AG04450 (cell line): ENCODE results near the gene ZNF385A. TPM values are rescaled to one million over a fixed set of nuclear protein-coding genes. Genes with fewer than 3 reads are reported as not detected.

Experiments
- CTCF ChIA-PET: fragments of 300-600, 350-600 bp; formaldehyde crosslinking; extraction: SDS; loops from one replicate; lab custom pipeline; 2022; ENCODE audit warnings: antibody characterized with exemption, inconsistent platforms; lab: Charles Lee
- POLR2A ChIA-PET: fragments of 350-600 bp; formaldehyde crosslinking; extraction: SDS; loops from one replicate; lab custom pipeline; 2021; ENCODE audit warnings: antibody characterized with exemption, inconsistent platforms; lab: Yijun Ruan, JAX
- DNase-seq: peaks from one replicate; pipeline ENCODE4 v3.0.0-alpha.2; 2011; ENCODE audit warnings: low read depth, low spot score
- H3K27ac ChIP-seq: one replicate; pipeline ENCODE4 v1.5.1; 2012; ENCODE audit warnings: low read depth, low read length, control low read depth
- H3K27me3 ChIP-seq: one replicate; pipeline ENCODE4 v1.6.0; 2012; ENCODE audit warnings: low read length; ENCODE audit not compliant: control insufficient read depth, insufficient read depth
- H3K4me3 ChIP-seq: 2 replicates; pipeline ENCODE4 v1.5.1; 2011; ENCODE audit warnings: mild to moderate bottlenecking, low read depth, low read length, control low read depth
- H3K9me3 ChIP-seq: 2 replicates; pipeline ENCODE4 v1.5.1; 2012; ENCODE audit warnings: low read length; ENCODE audit not compliant: control insufficient read depth, insufficient read depth
- CTCF ChIP-seq: IDR thresholded peaks from 2 replicates; pipeline ENCODE4 v1.5.1; 2011; ENCODE audit warnings: low read depth, low read length, control low read depth, inconsistent platforms
- polyA plus RNA-seq: library from polyadenylated mRNA; depleted of rRNA; stranded (reverse); fragments of >200 nt; gene quantifications from 2 replicates; pipeline ENCODE4 v1.2.3, GENCODE V29; 2011

The ZNF385A gene
- polyA plus RNA-seq, 1 experiment, result 1.5 TPM

GRCh38 chr12:54390668-54391551, 6.4 kb upstream of the ZNF385A start:
- CTCF ChIA-PET, result interaction anchor here (0.6 to 1.5 kb wide), 6 partner anchors 8 to 48 kb away, joined by 3 to 10 read pairs (median 4); no protein-coding TSS in a partner anchor

GRCh38 chr12:54390176-54390667, 5.7 kb upstream of the ZNF385A start:
- no peak overlapping the region for H3K27ac ChIP-seq
- no peaks in the 10 kb centered on the region for H3K9me3 ChIP-seq
- no peak for DNase-seq
- TF ChIP-seq CTCF, result no peak
- ChIA-PET POLR2A (no interaction called here), CTCF (interaction anchor here (0.6 to 1.5 kb wide), 4 partner anchors 9 to 49 kb away, joined by 3 to 10 read pairs (median 4); no protein-coding TSS in a partner anchor)
- H3K27me3 ChIP-seq, result no peaks in the 10 kb centered on the region
- H3K4me3 ChIP-seq, result no peak overlapping the region

More at GRCh38 chr12:54390668-54391551, 6.4 kb upstream of the ZNF385A start:
- POLR2A ChIA-PET, result interaction anchor here (0.6 kb wide), 1 partner anchor 110 kb away, joined by 3 read pairs; the partner anchor contains the start of gene HNRNPA1
- no peak for DNase-seq
- no peak for TF ChIP-seq CTCF
- no peaks in the 10 kb centered on the region for H3K27me3 ChIP-seq
- no peak overlapping the region for H3K27ac ChIP-seq
- H3K9me3 ChIP-seq, result no peaks in the 10 kb centered on the region
- H3K4me3 ChIP-seq, result no peak overlapping the region

- DNase-seq, result no peak
- POLR2A ChIA-PET, result no interaction called here
- CTCF ChIA-PET, result interaction anchor here (1.1 to 1.5 kb wide), 3 partner anchors 9 to 50 kb away, joined by 3 to 10 read pairs (median 5); no protein-coding TSS in a partner anchor
Measured at GRCh38 chr12:54389607-54390175, 5.2 kb upstream of the ZNF385A start.

GRCh38 chr12:54389134-54389508, 4.6 kb upstream of the ZNF385A start:
- POLR2A ChIA-PET, result no interaction called here
- Histone ChIP-seq H3K9me3 (no peaks in the 10 kb centered on the region), H3K4me3 (no peak overlapping the region), H3K27me3 (no peaks in the 10 kb centered on the region), H3K27ac (no peak overlapping the region)
- CTCF ChIA-PET, result no interaction called here
- no peak for TF ChIP-seq CTCF
- no peak for DNase-seq

More at GRCh38 chr12:54389607-54390175, 5.2 kb upstream of the ZNF385A start:
- no peak overlapping the region for H3K27ac ChIP-seq
- H3K9me3 ChIP-seq, result no peaks in the 10 kb centered on the region
- H3K4me3 ChIP-seq, result no peak overlapping the region
- TF ChIP-seq CTCF, result no peak
- H3K27me3 ChIP-seq, result no peaks in the 10 kb centered on the region
